ENCODE data around the gene LONP2.
"Not testable (repeated sequence)": the region's sequence is repeated elsewhere in the genome, so short reads cannot be mapped to it uniquely, and the experiment has no call there.

LONP2 gene

GRCh38 chr16:48291303-48291702 lies 47.2 kb downstream of the LONP2 start:
- no peak for DNase-seq (ENCODE audit: low read depth)

DNA sequence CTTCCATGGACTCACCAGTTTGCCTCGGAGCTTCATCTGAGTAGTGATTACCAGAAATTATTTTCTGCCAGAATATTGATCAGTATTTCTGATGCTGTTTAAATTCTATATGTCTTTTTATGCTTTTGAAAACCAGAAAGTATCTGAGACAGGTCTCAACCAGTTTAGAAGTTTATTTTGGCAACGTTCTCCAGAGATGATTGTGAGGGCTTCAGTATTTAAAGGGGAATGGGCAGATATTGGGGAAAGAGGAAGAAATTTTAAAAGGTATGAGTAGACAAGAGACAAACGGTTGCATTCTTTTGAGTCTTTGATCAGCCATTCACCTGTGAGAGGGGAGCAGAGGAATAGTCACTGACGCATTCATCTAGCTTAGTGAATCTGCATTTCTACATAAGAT lies 47.7 kb downstream of the LONP2 start:
- DNase-seq (ENCODE audit: low read depth): no peak

DNA sequence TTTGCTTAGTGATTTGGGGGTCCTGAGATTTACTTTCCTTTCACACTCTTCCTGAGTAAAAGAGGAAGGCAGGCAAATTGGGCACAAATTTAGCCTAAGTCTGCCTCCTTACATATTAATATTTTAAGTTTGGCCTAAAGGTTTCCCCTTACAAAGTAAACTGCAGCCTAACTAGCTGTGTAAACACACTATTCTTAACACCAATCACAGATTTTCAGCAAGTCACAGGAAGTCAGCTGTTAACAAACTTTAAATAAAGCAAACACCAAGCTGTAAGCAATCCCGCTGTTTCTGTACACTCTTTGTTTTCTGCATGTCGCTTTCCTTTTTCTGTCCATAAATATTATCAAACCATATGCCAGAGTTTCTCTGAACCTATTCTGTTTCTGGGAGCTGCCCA lies 48.4 kb downstream of the LONP2 start:
- DNase-seq (ENCODE audit: low read depth): no peak

GRCh38 chr16:48294724-48295123 lies 50.6 kb downstream of the LONP2 start:
- DNase-seq (ENCODE audit: low read depth): no peak

DNA sequence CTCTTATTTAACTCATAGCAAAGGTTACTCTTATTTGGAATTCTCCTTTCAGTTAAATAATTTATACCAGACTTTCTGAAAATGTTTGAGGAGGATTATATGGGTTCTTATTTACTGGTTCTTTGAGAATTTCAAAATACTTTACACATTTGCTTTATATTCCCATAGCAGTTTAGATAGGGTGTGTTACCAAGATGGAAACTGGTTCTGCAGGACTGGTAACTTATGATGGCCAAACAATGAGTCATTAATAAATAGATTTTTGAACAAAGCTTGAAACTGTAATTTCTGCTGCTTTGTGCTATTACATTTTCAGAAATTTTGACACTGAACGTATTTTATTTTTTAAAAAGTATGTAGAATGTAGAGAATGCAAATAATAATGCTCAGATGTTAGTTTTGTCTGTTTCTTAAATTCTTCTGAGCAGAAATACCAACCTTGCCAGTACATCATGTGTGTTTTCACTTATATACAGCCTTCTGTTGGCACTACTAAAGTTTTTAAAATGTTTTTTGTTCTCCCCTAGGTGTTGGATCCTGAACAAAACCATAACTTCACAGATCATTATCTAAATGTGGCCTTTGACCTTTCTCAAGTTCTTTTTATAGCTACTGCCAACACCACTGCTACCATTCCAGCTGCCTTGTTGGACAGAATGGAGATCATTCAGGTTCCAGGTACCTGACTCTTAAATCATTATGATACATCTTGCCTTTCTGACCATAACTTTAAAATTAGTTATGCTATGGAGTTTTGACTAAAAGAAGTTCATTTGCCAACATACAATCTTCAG lies 51.6 kb downstream of the LONP2 start:
- no peak for DNase-seq (ENCODE audit: low read depth)

- DNase-seq (ENCODE audit: low read depth): no peak
Observed at GRCh38 chr16:48299471-48299870, 55.4 kb downstream of the LONP2 start.

GRCh38 chr16:48300391-48300856 lies 56.3 kb downstream of the LONP2 start:
- DNase-seq (ENCODE audit: low read depth): no peak

GRCh38 chr16:48308535-48308934 lies 64.4 kb downstream of the LONP2 start:
- DNase-seq (ENCODE audit: low read depth): no peak

- DNase-seq (ENCODE audit: low read depth): no peak
Observed at GRCh38 chr16:48310908-48311641, 67.0 kb downstream of the LONP2 start.

GRCh38 chr16:48313905-48314304 lies 69.8 kb downstream of the LONP2 start:
- DNase-seq (ENCODE audit: low read depth): not testable (repeated sequence)

- DNase-seq (ENCODE audit: low read depth): no peak
Observed at GRCh38 chr16:48317026-48317425, 72.9 kb downstream of the LONP2 start.

DNA sequence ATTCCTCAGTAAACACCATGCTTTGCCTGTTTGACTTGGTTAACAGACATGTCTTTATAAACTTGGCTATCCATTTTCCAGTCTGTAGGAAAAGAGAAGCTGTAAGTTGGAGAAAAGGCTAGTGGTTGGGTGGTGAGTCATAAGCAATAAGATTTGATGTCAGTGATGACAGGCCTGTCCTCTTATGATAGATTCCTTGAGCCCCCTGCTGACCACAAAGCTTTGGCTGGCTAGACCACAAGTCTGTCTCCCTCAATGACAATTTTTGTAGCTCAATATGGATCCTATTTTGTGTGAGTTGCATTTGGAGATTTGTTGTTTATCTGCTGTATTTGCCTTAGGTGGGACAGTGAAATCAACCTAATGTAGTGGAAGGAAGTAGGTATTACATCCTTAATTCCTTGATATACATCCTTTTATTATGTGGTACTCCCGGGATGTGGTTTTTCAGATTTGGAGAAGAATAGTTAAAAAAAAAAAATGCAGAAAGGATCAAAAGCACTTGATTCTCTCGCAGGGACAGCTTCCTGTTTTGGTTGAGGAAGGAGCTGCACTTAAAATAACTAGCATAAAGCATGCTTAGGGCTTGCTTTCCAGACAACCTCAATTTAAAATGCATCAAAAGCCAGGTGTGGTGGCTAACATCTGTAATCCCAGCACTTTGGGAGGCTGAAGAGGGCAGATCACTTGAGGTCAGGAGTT lies 73.7 kb downstream of the LONP2 start:
- DNase-seq (ENCODE audit: low read depth): no peak

- no peak for DNase-seq (ENCODE audit: low read depth)
Observed at GRCh38 chr16:48318630-48319029, 74.5 kb downstream of the LONP2 start.

GRCh38 chr16:48321317-48322036 lies 77.4 kb downstream of the LONP2 start:
- DNase-seq (ENCODE audit: low read depth): no peak

DNA sequence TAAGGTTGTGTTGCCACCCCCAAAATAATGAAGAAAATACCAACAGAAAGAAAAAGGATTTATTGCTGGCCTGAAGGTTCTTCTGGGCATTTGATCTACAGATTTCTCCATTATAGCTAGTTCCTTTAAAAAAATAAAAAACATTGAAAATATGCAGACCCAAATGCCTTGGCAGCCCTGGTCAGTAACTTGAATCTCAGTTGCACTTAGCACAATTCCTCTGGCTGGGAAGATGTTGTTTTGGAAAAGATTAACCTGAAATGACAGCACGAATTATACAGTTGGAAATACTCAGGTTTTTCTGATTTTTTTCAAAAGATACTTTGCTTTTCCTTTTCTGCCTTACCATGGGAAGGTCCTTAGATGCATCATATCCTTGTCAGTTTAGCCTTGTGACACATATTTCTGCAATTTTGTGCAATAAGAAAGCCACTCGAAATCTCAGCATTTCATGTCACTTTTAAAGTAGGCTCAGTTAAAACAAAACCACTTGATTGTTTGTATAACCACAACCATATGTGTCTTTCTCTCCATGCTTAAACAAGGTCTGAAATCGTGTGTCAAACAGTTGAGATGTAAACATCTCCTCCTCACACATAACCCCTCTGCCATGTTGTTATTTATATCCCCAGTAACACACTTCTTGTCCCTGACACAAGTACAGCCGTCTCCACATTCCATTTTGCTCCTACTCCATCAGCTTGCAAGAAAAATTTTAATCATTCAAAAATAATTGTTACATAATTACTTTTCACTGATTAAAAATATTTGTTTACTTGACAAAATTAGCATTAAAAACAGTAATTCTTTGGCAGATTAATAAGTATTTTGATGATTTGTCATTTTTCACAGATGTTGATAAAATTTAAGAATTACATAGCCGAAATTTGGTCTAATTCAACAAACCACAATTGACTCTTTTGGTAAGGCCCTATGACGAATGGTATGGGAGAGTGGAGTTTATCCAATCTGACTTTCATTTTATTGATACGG lies 80.0 kb downstream of the LONP2 start:
- no peak for DNase-seq (ENCODE audit: low read depth)

DNA sequence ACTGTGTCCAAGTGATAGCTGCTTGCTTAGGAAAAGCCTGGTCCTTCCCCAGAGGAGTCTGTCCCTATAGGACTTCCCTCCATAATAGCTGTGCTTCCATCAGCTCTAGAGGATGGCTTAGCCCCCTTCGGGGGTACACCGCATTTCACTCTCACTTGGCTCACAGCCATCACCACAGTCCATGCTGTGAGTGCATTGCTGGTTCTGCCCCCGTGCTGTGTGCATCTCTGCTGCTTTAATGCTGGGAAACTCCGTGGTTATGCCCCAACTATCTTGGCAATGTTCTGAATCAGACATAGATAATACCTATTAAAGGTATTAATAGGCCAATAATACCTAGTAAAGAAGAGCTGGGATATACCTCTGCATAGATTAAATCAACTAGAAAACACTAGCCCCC lies 82.8 kb downstream of the LONP2 start:
- no peak for DNase-seq (ENCODE audit: low read depth)

DNA sequence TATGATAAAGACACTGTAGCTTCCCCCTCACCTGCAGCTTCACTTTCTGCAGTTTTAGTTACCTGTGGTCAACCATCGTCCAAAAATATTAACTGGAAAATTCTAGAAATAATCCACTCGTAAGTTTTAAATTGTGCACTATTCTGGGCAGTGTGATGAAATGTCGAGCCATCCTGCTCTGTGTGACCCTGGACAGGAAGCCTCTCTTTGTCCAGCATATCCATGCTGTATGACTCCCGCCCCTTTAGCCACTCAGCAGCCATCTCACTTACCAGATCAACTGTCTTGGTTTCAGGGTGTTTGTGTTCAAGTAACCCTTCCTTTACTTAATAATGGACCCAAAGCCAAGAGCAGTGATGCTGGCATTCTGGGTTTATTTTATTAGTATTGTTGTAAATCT lies 85.0 kb downstream of the LONP2 start:
- no peak for DNase-seq (ENCODE audit: low read depth)

DNA sequence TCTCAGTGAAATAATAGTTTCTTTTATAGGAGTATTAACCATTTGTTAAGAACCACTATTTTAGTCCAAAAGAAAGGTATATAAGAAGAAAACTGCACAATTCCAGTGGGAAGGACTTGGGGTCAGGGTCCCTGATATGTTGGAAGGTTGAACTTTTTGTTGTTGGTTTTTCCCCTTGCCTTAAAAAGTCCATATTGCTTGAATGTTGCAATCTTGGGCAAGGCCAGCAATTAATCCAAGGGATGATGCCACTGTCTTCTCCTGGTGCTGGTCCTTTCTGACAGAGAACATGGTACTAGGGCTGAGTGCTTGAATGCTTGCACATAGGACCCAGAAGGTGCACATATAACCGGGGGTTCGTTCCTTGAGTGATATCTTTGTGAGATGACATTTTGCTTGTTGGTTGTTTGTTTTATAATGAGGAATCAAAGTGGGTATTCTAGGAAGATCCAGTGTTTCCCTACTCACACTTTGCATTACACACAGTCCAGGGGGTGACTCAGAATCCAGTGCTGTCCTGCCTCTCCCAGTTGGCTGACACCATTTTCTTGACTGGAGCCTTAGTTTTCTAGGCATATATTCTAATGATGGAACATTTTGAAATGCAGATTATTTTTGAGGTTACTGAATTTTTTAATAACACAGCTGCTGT lies 86.2 kb downstream of the LONP2 start:
- DNase-seq (ENCODE audit: low read depth): no peak

GRCh38 chr16:48330841-48331192 lies 86.7 kb downstream of the LONP2 start:
- no peak for DNase-seq (ENCODE audit: low read depth)

DNA sequence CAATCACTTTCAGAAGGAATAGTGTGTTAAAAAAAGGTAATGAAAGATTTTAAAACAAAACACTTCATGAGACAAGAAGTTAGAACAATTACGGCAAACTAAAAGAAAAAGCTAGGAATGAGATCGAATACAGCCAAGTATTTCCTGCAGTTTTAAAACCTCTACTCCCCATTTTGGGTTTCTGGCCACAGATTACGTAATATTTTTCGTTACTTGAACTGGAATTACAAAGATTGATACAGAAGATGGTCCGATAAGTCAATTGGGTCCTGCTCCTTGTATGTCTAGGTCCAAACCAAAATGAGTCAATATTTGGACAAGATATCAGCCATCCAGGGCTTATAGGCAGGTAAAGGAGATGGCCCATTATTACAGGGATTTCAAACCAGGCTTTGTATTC lies 88.9 kb downstream of the LONP2 start:
- no peak for DNase-seq (ENCODE audit: low read depth)

DNA sequence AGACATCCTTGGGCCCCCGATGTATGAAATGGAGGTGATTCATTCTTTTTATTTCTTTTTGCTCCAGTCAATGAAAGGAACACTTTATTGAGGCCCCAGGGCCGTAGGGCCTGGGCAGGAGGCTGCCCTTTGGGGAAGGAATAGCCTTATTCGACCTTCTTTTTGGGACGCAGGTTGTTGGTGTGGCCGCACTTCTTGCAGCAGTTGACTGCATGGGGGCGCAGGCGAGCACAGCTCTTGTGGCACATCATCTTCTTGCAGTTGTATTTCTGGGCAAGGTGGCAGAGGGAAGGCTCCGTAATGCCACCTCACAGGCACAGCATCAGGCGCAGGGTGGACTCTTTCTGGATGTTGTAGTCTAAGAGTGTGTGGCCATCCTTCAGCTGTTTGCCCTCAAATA lies 90.2 kb downstream of the LONP2 start:
- DNase-seq (ENCODE audit: low read depth): no peak

All from stimulated activated CD8-positive, alpha-beta memory T cell treated with anti-CD3 and anti-CD28 coated beads, Interleukin-15, amount 100 ng/mL, for 24 hours (primary cell).